ENCODE measurements around the gene SNPH. TPM values are rescaled to one million over a fixed set of nuclear protein-coding genes. Genes with fewer than 3 reads are reported as not detected.

Gene SNPH
- total RNA-seq, 1 donor: 9.4 TPM

DNA sequence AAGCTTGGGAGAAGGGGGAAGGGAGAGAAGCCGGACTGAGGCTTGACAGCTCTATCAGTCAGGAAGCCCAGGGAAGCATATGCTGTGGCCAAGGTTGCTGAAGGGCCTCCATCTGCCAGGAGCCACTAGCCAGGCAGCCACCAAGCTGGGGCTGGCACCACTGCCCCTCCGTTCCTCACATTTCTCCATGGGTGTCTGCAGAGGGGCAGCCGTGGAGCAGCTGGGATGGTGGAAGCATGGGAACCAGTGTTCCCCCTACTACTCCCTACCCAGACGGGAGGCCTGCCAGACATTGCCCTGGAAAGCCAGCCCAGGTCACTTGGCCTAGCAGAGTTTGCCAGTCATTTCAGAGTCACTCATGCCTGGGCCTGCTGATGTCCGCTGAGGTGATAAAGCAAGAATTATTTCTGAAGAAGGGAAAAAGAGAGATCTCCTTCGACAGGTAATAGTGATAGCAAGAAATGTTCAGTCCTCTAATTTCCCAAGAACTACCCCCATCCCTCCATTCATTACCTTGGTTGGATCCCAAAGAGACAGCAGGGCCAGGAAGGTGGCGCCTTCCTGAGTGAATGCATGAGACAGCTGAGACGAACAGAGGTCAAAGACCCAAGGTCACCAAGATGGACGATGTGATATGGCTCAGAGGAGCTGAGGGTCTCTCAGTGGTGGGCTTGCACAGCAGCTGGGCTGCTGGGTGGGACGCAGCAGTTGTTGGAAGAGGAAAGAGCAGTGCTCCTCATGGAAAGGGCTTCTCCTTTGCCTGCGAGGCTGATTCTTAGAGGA, 21.9 kb downstream of the SNPH start:
- no peak overlapping the region for H3K4me2 ChIP-seq (ENCODE audit: insufficient read depth, low read length)
- H3K79me2 ChIP-seq (ENCODE audit: insufficient read depth, low read length): no peaks in the 10 kb centered on the region
- no peak overlapping the region for H2AFZ ChIP-seq (ENCODE audit: low read length)
- H3K9me3 ChIP-seq (ENCODE audit: low read depth, low read length): no peaks in the 10 kb centered on the region
- H3K4me1 ChIP-seq (ENCODE audit: insufficient read depth, low read length): no peaks in the 10 kb centered on the region
- TF ChIP-seq, protein P1, sequence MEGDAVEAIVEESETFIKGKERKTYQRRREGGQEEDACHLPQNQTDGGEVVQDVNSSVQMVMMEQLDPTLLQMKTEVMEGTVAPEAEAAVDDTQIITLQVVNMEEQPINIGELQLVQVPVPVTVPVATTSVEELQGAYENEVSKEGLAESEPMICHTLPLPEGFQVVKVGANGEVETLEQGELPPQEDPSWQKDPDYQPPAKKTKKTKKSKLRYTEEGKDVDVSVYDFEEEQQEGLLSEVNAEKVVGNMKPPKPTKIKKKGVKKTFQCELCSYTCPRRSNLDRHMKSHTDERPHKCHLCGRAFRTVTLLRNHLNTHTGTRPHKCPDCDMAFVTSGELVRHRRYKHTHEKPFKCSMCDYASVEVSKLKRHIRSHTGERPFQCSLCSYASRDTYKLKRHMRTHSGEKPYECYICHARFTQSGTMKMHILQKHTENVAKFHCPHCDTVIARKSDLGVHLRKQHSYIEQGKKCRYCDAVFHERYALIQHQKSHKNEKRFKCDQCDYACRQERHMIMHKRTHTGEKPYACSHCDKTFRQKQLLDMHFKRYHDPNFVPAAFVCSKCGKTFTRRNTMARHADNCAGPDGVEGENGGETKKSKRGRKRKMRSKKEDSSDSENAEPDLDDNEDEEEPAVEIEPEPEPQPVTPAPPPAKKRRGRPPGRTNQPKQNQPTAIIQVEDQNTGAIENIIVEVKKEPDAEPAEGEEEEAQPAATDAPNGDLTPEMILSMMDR (IDR thresholded peaks at IDR 0.05; ENCODE audit: extremely low read depth, low read depth, low read length): no peak
- no peak overlapping the region for H3K27ac ChIP-seq (ENCODE audit: low read depth, low read length)
- H4K20me1 ChIP-seq (ENCODE audit: insufficient read depth, low read length): peaks cover 41% of the 10 kb centered on the region
- H3K4me3 ChIP-seq (ENCODE audit: insufficient read depth, low read length): no peak overlapping the region
- no peak for DNase-seq (ENCODE audit: insufficient read length, low spot score, missing footprints)
- no peaks in the 10 kb centered on the region for H3K27me3 ChIP-seq (ENCODE audit: insufficient read depth, low read length)
- no peaks in the 10 kb centered on the region for H3K36me3 ChIP-seq (ENCODE audit: insufficient read depth, low read length)

DNA sequence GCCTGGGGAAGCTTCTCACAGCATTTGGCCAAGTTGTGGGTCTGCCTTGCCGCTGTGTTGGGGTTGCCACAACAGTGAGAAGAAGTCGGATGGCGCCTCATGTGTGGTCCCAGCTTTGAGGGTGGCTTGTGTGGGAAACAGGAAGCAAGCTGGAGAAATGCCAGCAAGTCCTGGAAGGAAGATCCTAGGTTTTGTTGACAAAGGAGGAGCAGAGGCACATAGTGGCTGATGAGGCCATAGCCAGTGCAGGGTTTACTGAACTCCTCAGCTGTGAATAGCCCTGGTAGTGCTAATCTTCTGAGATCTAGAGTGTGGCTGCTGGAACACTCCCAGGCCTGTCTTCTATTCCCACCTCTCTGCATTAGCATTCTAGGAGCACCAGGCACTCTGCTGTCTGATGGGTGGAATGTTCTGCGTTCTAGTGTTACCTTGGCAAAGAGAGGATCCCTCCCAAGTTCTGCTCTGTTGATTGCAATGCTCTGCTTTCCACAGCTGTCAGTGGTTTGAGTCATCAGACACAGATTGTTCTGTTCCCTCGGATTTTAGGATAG, 25.2 kb downstream of the SNPH start:
- DNase-seq (ENCODE audit: insufficient read length, low spot score, missing footprints): no peak
- H3K27ac ChIP-seq (ENCODE audit: low read depth, low read length): no peak overlapping the region

DNA sequence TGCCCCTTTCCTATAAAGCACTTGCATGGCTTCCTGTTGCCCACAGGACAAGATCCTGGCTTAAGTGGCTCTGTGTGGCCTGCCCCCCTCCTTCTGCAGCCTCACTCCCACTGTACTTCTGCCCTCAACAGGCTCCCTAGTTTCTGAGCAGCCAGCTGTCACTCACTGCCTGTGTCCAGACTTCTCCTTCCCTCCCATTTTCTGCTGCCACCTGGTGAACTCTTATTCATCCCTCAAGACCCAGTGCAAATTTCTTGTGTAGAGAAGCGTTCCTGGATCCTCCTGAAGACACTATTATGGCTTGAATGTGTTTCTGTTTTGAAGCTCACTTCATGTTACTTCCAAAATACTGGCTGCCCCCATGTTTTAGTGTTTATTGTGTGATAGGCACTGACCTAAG, 26.5 kb downstream of the SNPH start:
- H3K4me1 ChIP-seq (ENCODE audit: insufficient read depth, low read length): no peaks in the 10 kb centered on the region
- no peaks in the 10 kb centered on the region for H3K9me3 ChIP-seq (ENCODE audit: low read depth, low read length)
- no peak for DNase-seq (ENCODE audit: insufficient read length, low spot score, missing footprints)
- H3K4me2 ChIP-seq (ENCODE audit: insufficient read depth, low read length): no peak overlapping the region
- H2AFZ ChIP-seq (ENCODE audit: low read length): no peak overlapping the region
- no peak overlapping the region for H3K27ac ChIP-seq (ENCODE audit: low read depth, low read length)
- H4K20me1 ChIP-seq (ENCODE audit: insufficient read depth, low read length): peaks cover 25% of the 10 kb centered on the region
- H3K4me3 ChIP-seq (ENCODE audit: insufficient read depth, low read length): no peak overlapping the region
- no peaks in the 10 kb centered on the region for H3K36me3 ChIP-seq (ENCODE audit: insufficient read depth, low read length)
- H3K27me3 ChIP-seq (ENCODE audit: insufficient read depth, low read length): no peaks in the 10 kb centered on the region
- H3K79me2 ChIP-seq (ENCODE audit: insufficient read depth, low read length): no peaks in the 10 kb centered on the region
- TF ChIP-seq, protein P1 (IDR thresholded peaks at IDR 0.05; ENCODE audit: extremely low read depth, low read depth, low read length): no peak

More for the DNA sequence above, 25.2 kb downstream of the SNPH start:
- H3K4me2 ChIP-seq (ENCODE audit: insufficient read depth, low read length): no peak overlapping the region
- no peaks in the 10 kb centered on the region for H3K27me3 ChIP-seq (ENCODE audit: insufficient read depth, low read length)
- H4K20me1 ChIP-seq (ENCODE audit: insufficient read depth, low read length): peaks cover 35% of the 10 kb centered on the region
- H3K36me3 ChIP-seq (ENCODE audit: insufficient read depth, low read length): no peaks in the 10 kb centered on the region
- no peaks in the 10 kb centered on the region for H3K4me1 ChIP-seq (ENCODE audit: insufficient read depth, low read length)
- no peaks in the 10 kb centered on the region for H3K79me2 ChIP-seq (ENCODE audit: insufficient read depth, low read length)
- no peaks in the 10 kb centered on the region for H3K9me3 ChIP-seq (ENCODE audit: low read depth, low read length)
- TF ChIP-seq, protein P1 (IDR thresholded peaks at IDR 0.05; ENCODE audit: extremely low read depth, low read depth, low read length): no peak
- H3K4me3 ChIP-seq (ENCODE audit: insufficient read depth, low read length): no peak overlapping the region
- no peak overlapping the region for H2AFZ ChIP-seq (ENCODE audit: low read length)

DNA sequence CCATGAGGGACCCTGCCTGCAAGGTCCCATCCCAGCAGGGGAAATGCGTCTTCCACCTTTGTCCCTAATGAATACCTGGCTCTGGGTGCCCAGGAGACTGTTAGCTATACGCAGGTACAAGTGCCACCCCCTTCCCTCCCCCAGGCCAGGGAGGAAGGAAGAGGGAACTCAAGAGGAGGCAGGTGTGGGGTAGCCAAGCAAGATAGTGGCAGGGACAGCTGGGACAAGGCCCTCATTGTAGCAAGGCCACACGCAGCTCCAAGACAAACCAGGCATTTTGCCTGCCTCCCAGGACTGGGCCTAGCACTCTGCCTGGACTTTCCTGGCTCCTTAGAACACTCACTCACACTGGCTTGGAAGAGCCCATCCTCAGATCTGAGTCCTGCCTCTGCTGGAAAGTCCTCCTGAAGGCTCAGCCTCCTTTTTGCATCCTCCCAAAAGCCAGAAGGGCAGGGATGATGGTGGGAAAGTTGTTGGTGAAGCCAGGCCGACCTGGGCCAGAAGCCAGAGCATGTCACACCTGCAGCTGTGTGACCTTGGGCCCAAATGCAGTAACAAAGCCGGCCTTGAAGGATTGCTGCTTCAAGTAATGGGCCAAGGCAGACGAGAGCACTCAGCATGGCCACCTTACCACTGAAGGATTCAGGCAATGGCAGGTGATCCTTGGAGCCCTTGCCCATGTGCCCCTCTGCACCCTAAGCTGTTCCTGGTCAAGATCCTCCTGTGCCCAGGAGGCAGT, 27.7 kb downstream of the SNPH start:
- Histone ChIP-seq H3K27ac (ENCODE audit: low read depth, low read length) (no peak overlapping the region), H3K79me2 (ENCODE audit: insufficient read depth, low read length) (no peaks in the 10 kb centered on the region), H3K4me3 (ENCODE audit: insufficient read depth, low read length) (no peak overlapping the region), H2AFZ (ENCODE audit: low read length) (no peak overlapping the region), H3K9me3 (ENCODE audit: low read depth, low read length) (no peaks in the 10 kb centered on the region), H3K4me2 (ENCODE audit: insufficient read depth, low read length) (no peak overlapping the region), H3K4me1 (ENCODE audit: insufficient read depth, low read length) (no peaks in the 10 kb centered on the region), H3K36me3 (ENCODE audit: insufficient read depth, low read length) (no peaks in the 10 kb centered on the region), H3K27me3 (ENCODE audit: insufficient read depth, low read length) (no peaks in the 10 kb centered on the region), H4K20me1 (ENCODE audit: insufficient read depth, low read length) (peaks cover 24% of the 10 kb centered on the region)
- TF ChIP-seq, protein P1 (IDR thresholded peaks at IDR 0.05; ENCODE audit: extremely low read depth, low read depth, low read length): no peak
- DNase-seq (ENCODE audit: insufficient read length, low spot score, missing footprints): no peak

Data from osteoblast (primary cell).